DMS 273 (cell line): ENCODE data around the gene TTC21A.

ENCODE experiments used
- DNase-seq: peaks from one replicate; lab custom pipeline; 2025; ENCODE audit not compliant: unreplicated experiment; lab: John Stamatoyannopoulos, UW

Gene TTC21A

DNA sequence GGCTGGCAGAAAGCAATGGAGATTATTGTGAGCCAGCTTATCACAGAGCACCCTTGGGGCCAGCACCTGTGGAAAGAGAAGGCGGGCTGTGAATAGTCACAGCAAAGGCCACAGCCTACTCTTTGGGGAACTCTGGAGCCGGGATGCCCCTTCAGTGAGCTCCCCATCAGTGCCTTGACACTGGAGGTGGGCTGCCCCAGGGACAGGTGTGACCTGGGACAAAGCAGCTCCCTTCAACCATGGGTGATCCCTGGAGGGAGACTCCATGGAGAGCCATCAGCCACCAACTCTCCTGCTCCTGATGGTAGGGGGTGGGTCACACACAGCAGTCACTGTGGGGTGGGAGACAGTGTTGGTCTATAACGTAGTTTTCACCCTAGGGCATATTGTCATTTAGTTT, 5.8 kb downstream of the TTC21A start:
- no peak for DNase-seq

DNA sequence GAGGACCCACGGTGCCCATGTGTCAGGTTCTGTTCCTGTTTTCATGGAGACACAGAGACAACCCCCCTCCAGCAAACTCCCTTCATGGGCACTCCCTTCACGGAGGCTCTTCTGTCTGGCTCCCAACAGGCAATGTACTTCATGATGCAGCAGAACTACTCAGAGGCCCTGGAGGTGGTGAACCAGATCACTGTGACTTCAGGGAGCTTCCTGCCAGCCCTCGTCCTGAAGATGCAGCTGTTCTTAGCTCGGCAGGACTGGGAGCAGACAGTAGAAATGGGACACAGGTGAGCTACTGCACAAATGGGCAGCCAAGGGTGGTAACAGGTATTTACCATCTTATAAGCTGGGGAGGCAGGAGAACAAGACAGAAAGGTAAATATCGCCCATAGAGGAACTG, 7.0 kb downstream of the TTC21A start:
- DNase-seq = no peak

DNA sequence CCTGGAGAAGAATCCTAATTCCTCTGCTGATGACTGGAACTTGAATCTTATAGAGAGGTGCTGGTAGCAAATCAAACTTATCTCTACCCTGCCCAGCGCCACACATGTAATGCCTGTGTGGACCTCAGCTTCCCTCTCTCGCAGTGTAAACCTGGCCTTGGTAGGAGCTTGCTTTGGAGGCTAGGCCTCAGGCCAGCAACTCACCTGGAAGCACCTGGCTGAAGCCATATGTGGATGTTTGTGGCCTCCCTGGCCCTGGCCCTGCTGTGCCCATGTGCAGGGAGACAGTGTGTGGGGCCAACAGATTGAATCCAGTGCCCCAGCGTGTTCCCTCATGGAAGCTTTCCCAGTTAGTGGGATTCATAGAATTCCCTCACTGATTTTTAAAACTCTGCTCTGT, 8.4 kb downstream of the TTC21A start:
- no peak for DNase-seq

DNA sequence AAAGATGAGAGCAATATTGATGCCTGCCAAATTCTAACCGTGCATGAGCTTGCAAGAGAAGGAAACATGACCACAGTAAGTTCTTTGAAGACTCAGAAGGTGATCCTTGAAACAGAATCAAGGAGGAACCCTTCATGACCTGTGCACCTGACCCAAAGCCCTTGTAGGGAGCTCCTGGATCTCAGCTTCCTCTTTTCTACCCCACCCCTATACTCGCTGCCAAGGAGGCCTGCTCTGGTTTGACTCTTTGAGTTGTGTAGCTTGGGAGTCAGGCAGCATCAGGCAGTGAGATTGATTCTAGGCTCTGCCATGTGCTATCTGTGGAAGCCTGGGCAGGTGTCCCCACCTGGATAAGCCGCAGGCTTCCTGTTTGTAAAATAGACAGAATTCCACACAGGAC, 10.6 kb downstream of the TTC21A start:
- DNase-seq = no peak

DNA sequence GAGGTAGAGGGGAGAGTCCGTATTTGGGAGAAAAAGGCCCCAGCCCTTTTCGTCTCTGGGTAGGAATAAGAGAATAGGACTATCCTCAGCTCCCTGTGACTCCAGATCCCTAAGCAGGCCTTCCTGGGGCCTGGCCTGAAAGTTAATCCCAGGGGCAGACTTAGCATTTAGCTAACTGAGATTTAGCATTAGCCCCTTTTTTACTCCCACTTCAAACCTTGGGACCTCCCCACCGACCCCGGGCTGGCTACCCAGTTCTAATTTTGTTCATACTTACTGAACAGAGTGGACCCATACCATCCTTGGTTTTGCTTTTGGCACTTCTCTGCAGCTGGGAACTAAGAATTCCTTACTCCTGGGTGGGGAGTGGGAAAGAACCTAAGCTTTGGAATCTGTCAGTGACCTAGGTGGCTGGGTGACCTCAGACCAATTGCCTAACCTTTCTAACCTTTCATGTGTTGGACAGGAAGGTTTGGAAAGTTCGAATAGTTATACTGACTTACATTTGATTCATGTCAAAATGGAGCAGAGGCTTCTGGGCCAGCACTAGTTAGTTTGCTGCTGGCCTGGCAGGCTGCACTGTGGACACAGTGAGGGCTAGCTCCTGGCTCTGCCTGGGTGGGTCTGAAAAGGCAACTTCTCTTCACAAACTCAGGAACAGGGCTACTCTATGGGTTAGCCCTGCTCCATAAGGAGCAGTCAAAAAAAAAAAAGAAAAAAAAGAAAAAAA, 11.6 kb downstream of the TTC21A start:
- no peak for DNase-seq

DNA sequence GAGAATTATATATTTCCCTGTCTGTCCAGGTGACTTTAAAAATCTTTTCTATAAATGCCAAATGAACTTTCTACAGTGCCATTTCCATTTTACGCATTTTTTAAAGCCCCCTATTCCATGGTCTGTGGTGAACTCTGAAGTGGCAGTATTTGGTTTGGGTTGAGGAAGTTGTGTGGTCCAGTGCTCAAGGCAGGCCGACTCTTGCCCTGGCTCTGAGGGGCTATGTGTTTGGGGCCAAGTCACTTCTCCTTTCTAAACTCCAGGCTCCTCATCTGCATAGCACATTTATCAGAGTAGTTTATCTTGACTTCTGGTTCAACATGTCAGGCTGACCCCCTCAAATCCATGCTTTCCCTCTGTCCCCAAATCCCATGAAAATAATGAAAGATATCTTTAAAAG, 14.1 kb downstream of the TTC21A start:
- no peak for DNase-seq

DNA sequence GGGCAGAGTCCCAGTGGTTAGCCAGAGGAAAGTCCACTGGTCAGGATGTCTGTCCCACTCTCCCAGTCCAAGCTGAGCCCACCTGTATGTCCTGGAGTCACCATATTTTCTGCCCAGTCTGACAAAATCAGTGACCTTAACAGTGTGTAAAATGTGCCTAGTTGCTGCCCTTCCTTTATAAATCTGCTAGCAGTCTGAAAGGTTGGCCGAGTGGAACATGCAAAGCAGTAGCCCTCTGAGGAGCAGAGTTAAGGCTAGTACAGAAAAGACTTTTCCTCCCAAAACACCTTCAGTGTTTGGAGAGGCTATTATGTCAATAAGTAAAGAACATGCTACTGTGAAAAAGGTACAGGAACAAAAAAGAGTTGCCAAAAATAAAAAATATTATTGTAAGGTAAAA, 15.3 kb downstream of the TTC21A start:
- DNase-seq = no peak

DNA sequence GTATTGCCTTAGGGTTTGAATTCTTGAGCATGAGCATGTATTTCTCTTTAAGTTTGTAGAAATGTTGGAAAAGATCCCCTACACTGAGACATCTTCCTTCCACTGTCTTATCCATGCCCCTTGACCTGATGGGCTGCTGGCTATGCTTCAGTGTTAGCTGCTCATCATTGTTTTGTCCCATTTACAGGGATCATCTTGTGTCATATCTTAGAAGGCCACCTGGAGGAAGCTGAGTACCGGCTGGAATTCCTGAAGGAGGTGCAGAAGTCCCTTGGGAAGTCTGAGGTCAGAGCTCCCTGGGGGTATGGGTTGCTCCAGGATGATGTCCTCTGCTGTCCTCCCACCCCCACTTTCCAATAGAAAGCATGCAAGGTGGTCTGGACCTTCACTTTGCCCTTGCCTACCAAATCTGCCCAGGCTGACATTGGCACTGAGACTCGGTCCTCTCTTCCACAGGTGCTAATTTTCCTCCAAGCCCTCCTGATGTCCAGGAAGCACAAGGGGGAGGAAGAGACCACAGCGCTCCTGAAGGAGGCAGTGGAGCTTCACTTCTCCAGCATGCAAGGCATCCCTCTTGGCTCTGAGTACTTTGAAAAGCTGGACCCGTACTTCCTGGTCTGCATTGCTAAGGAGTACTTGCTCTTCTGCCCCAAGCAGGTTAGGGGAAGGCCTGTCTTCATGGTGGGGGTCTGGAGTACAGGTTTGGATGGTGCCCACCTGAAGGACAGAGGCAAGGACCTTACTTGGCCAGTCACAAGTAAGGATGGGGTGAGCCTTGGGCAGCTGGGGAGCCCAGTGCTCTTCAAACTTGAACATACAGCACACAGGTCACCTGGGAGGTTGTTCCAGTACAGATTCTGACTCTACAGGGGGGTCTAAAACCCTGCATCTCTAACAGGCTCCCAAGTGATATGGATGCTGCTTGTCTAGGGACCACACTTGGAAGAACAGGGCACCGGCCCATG, 17.7 kb downstream of the TTC21A start:
- DNase-seq = peak; percentile 21

DNA sequence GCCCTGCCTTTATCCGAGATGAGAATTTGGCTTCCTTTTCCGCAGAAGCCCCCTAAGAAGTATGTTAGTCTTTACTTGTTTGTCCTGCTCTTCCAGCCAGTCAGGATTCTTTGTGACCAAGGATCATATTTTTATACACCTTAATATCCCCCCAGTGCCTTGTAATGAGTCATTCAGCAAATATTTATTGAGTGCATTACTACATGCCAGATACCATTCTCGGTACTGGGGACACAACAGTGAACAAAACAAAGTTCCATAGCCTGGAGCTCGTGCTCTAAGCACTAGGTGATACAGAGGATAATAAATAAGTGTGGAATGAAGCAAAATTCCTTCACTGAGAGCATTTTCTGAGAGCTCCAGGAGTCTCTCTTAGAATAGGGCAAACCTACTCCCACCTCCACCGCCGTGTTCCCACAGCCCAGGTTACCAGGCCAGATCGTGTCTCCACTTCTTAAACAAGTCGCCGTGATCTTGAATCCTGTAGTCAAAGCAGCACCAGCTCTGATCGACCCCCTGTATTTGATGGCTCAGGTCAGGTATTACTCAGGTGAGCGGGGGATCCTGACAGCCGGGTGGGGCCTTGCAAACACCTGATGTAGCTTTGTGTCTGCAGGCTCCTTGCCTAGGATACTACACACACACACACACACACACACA, 18.5 kb downstream of the TTC21A start:
- DNase-seq = no peak

DNA sequence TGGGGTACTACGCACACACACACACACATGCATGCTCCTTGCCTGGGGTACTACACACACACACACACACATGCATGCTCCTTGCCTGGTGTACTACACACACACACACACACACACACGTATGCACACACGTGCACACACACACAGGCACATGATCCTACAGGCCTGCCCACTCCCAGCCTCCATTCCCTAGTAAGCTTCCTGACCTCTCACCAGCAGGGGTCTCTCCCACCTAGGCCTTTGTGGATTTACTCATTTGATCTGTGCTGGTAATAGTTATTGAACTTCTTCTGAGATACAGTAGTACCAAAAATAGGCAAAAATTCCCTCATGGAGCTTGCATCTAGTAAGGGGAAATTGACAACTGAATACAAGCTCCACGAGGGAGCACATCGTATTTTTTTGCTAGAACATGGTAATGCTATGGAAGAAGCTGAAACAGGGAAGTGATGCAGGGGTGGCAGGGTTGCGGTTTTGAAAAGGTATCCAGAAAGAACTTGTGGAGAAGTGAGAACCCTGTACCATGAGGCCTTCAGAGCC, 19.1 kb downstream of the TTC21A start:
- peak; percentile 77 for DNase-seq

DNA sequence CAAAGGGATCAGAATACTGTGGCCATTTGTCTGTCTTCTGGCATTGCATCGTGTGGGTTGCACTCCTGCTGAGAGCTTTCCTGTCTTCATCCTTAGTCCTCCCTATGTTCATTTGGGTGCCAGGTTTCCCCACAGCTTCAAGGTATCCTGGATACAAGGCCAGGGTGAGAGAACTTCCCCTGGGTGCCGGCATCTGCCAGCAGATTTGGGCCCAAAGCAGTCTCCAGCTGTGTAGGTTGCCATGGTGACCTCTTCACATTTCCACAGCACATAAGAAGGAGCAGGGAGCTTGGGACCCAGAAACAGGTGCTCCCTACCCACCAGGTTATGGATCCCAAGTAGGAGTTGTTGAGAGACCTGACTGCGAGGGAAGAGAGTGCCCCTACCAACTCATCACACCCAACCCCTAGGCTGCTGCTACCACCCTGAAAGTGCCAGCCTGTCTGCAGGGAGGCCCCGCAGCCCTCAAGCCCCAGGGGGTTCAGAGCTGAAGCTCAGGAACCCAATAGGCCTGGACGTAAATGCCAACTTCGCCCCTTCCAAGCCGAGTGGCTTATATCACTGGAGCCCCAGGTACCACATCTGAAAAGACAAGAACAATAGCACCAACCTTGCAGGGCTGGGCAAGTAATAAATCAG, 19.9 kb downstream of the TTC21A start:
- peak; percentile 31 for DNase-seq

DNA sequence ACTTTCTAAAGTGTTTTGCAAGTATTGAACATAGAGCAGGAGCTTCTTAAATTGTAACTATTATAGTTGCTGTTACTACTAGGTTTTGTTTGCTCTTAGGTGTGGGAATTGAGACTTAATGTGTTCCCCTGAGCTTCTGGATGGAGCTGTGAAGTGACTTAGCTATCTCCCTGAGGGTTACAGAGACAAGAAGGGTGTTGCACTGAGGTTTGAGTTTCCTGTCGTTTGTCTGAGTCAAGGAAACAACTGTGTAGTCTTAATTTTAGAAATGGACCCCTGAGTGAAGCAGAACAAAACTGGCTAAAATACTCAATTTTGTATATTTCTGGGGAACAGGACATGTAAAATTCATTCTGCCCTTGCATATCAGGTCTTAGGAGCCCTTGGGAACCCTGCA, 20.4 kb downstream of the TTC21A start:
- no peak for DNase-seq

DNA sequence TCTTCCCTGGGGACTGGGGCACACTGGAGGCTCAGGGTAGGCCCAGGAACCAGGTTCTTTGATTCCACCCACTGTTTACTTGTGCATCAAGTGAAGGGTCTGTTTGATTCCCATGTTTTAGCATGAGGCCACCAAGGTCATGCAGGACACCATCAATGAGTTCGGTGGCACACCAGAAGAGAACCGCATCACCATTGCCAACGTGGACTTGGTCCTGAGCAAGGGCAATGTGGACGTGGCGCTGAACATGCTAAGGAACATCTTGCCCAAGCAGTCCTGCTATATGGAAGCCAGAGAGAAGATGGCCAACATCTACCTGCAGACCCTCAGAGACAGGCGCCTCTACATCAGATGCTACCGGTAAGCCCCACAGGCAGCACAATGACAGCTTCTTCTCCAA, 21.5 kb downstream of the TTC21A start:
- DNase-seq = no peak

DNA sequence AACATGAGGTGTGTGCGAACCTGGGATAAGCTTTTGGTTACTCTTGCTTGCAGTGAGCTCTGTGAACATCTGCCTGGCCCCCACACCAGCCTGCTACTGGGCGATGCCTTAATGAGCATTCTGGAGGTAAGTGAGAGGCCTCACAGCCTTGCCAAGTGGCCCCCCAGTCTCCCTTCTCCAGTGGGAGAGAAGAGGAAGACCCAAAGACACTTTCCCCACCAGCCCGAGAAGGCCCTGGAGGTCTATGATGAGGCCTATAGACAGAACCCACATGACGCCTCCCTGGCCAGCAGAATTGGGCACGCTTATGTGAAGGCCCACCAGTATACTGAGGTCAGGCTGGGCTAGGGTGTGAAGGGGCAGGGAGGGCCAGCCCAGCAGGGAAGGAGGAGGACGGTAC, 22.5 kb downstream of the TTC21A start:
- DNase-seq = no peak

DNA sequence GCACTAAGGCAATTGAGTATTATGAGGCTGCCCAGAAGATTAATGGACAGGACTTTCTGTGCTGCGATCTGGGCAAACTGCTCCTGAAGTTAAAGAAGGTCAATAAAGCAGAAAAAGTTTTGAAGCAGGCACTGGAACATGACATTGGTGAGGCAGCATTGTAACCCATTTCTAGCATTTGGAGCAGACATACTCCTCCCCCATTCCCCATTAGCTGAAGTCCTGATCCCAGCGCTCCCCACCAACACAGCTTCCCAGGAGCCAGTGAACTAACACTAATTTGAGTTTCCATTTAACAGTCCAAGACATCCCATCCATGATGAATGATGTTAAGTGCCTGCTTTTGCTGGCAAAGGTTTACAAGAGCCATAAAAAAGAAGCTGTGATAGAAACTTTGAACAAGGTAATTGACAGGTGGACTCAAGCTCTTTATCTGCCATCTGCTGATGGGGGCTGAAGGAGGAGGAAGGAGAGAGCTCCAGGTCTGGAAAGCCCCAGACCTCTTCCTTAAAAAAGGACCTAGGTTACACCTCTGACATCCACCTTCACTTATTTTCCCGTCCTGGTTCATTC, 23.3 kb downstream of the TTC21A start:
- DNase-seq = no peak

DNA sequence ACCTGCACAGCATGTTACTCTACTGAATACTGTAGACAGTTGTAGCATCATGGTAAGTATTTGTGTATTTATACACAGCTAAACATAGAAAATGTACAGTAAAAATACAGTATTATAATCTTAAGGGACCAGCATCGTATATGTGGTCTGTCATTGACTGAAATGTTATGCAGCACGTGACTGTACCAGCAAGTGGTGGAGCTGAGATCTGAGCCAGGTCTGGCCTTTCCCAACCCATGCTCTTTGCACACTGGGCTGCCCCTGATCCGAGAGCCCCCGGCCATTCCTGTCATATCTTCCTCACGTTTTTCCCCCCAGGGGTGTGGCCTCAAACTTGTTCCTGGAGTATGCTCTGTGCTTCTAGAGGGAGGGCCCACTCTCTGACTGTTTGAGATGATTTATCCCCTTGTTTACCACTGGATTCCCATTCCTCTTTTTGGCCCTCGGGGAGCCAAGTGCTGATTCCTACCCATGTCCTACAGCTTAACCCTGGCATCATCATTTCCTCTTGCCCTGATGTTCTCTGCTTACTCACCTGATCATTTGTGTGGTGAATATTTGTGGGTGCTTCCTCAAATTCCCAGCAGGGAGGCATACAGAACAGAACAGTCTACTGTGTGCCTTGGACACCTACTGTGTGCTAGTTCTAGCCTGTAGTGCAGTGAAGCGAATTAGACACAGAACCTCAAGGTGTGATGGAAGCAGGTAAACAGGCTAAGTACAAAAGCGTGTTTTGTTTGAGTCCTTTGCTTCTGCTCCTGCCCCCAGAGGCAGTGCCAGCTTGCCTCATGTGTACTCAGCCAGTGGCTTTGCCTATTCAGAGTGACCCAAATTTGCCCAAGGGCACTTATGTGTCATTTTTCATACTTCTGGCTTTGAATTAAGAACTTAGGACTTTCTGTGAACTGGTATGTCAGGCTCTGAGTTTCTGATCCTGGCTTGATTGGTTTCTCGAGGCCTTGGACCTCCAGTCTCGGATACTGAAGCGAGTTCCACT, 24.9 kb downstream of the TTC21A start:
- no peak for DNase-seq

DNA sequence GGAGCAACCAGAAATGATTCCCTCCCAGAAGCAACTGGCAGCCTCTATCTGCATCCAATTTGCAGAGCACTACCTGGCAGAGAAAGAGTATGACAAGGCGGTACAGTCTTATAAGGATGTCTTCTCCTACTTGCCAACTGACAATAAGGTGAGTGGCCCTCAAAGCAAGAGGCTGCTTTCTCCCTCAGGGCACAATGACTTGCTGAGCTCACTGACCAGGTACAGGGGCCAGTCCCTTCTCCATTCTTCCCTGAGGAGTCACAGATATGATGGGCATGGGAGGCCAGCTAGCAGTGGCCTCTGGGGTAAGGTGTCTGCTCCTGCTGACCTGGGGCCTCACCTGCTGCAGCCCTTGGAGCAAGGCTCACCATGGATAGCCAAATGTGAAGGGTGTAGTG, 25.6 kb downstream of the TTC21A start:
- DNase-seq = no peak

DNA sequence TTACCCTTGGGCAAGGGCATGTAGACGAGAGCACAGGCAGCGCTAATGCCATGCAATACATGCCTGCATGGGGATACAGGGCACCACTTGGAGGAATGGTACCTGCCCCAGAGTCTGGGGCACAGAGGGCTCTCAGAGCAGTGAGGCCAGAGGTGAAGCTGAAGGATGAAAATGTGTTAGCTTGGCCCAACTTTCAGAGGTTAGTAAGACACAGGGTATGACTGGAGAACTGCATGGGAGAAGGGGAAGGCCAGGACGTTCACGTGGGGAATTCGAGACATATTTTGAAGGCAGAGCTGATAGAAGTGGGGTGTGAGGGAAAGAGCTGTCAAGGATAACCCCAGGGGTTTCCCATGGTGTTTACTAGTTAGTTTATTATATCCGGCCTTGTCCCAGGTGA, 26.3 kb downstream of the TTC21A start:
- DNase-seq = no peak

DNA sequence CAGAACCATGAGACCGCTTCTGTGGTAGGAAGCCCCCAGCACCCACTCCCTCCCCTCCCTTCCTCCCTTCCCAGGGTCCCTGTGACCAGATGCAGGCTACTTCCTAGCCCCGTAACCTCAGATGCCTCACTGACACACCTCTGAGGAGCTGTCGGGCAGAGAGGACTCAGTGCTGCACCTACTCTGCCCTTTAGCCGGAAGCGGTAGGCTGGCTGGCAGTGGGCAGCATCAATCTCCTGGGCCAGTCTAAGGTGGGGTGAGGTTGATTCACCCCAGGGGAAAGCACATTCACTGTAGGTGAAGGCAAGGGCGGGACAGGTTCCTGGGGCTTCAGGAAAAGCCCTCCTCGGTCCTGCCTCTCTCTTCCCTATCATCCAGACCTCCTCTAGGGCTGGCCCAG, 26.8 kb downstream of the TTC21A start:
- DNase-seq = no peak
